Lower lobe of right lung (tissue), 2 donors: Measurements from ENCODE around the gene FAM9B. TPM values are rescaled to one million over a fixed set of nuclear protein-coding genes. Genes with fewer than 3 reads are reported as not detected.

Experiments used
- ATAC-seq, 2 donors: fragments of 200-7000 bp; cut with Tn5 transposase; one replicate each; pipeline ENCODE4 v1.9.1; 2020 to 2022; ENCODE audit warnings: mild to moderate bottlenecking in 2 of 2, moderate library complexity in 2 of 2
- DNase-seq: peaks from one replicate; pipeline ENCODE4 v3.0.0-alpha.2; 2020
- H3K27ac ChIP-seq: fragments of 200-600 bp; one replicate; pipeline ENCODE4 v1.8.0; 2022
- H3K27me3 ChIP-seq: fragments of 200-600 bp; one replicate; pipeline ENCODE4 v1.8.0; 2022; ENCODE audit warnings: low read depth
- H3K36me3 ChIP-seq: fragments of 200-600 bp; one replicate; pipeline ENCODE4 v1.8.0; 2022; ENCODE audit warnings: mild to moderate bottlenecking
- H3K4me1 ChIP-seq: fragments of 200-600 bp; one replicate; pipeline ENCODE4 v1.8.0; 2022
- H3K4me3 ChIP-seq: fragments of 200-600 bp; one replicate; pipeline ENCODE4 v1.8.0; 2022; ENCODE audit warnings: mild to moderate bottlenecking
- H3K9me3 ChIP-seq: fragments of 200-600 bp; one replicate; pipeline ENCODE4 v1.8.0; 2022
- CTCF ChIP-seq: fragments of 200-600 bp; IDR thresholded peaks from one replicate; pipeline ENCODE4 v1.8.0; 2022; ENCODE audit warnings: antibody characterized with exemption, mild to moderate bottlenecking
- intact Hi-C: fragments of 100-400 bp; cut with DNase I; formaldehyde crosslinking; loops from one replicate; pipeline ENCODE4 v1.11.0; 2022
- total RNA-seq: library from RNA; stranded (reverse); fragmentation: NEBNext Ultra II Directional; extraction: Animal tissue kit (Norgen Biotek cat#: 25700); gene quantifications from one replicate; pipeline ENCODE4 v1.2.1, GENCODE V29; 2021
- donor health status: DM: no; HTN: yes; CAD: no; lungs with severe emphysema.

The FAM9B gene
- total RNA-seq, 1 donor from 2014 or later: 0.44 TPM

- no peaks in the 10 kb centered on the region for H3K27me3 ChIP-seq
- H3K9me3 ChIP-seq: no peaks in the 10 kb centered on the region
- no peak for DNase-seq
- H3K4me1 ChIP-seq: no peaks in the 10 kb centered on the region
- ATAC-seq: no peak
- no peak overlapping the region for H3K27ac ChIP-seq
- intact Hi-C loops: no loop called here
- no peak overlapping the region for H3K4me3 ChIP-seq
- H3K36me3 ChIP-seq: no peaks in the 10 kb centered on the region
- TF ChIP-seq CTCF: no peak
Observed at GRCh38 chrX:8981723-8982122, 52.2 kb downstream of the FAM9B start.

- intact Hi-C loops: no loop called here
- H3K27me3 ChIP-seq: no peaks in the 10 kb centered on the region
- no peak for ATAC-seq
Observed at GRCh38 chrX:8980756-8981155, 53.2 kb downstream of the FAM9B start.

More at GRCh38 chrX:8980756-8981155, 53.2 kb downstream of the FAM9B start:
- H3K36me3 ChIP-seq: no peaks in the 10 kb centered on the region
- H3K4me1 ChIP-seq: no peaks in the 10 kb centered on the region
- TF ChIP-seq CTCF: no peak
- no peak overlapping the region for H3K4me3 ChIP-seq
- H3K9me3 ChIP-seq: no peaks in the 10 kb centered on the region
- H3K27ac ChIP-seq: no peak overlapping the region
- DNase-seq: no peak

Other genes starting within 250 kb of the FAM9B start
- gene FAM9A, start 232.7 kb downstream of the FAM9B start, total RNA-seq: not detected